NCI-H187 treated with DMSO at 0.1 percent for 48 hours (cell line): Measurements from ENCODE around the gene AGBL5.

Experiments
- DNase-seq: peaks from one replicate; lab custom pipeline; 2025; lab: John Stamatoyannopoulos, UW

AGBL5 gene

DNA sequence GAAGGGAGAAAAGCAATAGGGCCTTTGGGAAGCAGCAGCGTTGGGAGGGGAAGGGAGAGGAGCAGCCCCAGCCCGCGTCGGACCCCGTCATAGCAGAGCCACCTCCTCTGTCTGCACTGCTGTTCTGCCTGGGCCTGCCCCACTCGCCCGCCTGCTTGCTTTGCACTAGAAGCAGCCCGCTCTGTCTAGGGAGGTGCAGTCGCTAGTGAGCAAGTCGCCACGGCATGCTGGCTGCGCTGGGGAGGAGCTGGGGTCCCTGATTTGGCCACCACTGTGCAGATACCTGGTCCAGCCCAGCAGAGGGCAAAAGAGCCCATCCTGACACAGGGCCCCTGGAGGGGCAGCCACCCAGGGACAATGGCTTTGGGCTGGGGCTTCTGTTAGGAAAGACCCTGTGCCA lies 26.7 kb upstream of the AGBL5 start:
- no peak for DNase-seq

- no peak for DNase-seq
Measured at GRCh38 chr2:27025281-27025800, 26.1 kb upstream of the AGBL5 start.

DNA sequence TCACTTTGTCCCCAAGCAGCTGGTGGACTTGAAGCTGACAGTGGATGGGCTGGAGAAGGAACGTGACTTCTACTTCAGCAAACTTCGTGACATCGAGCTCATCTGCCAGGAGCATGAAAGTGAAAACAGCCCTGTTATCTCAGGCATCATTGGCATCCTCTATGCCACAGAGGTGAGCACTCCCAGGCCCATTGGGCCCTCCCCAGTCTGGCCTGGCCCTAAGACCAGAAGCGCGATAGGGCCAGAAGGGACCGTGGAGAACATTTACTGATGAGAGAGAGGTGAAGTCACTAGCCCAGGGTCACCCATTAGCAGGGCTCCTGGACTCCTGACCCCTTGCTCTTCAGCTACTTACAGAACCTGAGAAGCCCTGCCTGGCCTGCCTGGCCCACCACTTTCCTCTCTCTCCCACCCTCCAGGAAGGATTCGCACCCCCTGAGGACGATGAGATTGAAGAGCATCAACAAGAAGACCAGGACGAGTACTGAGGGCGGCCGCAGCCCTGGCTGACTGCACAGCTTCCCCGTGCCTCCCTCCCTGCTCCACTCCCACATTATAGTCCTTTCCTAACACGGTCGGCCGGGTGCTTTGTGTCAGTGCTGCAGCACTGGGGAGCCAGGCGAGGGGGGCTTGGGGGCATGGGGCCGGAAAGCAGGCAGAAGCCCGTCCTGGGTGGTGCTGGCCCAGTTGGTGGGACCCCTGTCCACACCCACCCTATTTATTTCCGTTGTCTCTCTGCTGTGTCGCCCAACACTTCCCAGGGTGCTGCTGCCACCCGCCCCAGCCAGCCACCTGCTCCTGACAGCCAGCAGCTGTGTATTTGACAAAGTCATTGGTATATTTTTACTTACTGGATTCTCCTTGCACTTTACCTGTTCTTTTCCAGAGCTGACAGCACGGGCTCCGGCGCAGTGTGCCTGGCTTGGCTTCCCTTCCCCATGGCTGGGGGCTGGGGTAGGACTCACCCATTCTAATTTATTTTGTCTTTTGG lies 25.3 kb upstream of the AGBL5 start:
- no peak for DNase-seq

DNA sequence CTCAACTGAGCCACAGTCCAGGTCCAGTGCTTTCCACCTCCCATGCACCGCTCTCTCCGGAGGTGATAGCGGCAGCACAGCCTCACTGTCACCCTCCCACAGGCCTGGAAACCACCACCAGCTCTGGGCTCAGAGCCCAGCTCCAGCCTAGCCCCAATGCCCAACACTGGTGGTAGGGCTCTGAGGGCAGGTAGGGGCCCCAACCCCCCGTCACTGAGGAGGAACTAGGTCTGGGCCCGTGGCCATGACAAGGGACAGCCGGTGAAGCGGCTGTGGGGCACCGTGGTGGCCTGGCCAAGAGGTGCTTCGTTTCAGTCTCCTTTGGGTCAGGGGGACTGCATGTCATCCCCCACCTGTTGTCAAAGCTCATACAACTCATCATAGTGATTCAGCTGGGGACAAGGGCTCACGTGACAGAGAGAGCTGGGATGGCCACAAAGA lies 24.2 kb upstream of the AGBL5 start:
- DNase-seq = no peak

GRCh38 chr2:27029051-27029450 lies 22.4 kb upstream of the AGBL5 start:
- DNase-seq = no peak

- DNase-seq = peak; percentile 44
Measured at GRCh38 chr2:27032495-27033252, 18.8 kb upstream of the AGBL5 start, which contains the start of gene TMEM214. TSS of gene TMEM214 (plus strand) at chr2:27032965. CDS start at chr2:27033016, 51 bp downstream.

DNA sequence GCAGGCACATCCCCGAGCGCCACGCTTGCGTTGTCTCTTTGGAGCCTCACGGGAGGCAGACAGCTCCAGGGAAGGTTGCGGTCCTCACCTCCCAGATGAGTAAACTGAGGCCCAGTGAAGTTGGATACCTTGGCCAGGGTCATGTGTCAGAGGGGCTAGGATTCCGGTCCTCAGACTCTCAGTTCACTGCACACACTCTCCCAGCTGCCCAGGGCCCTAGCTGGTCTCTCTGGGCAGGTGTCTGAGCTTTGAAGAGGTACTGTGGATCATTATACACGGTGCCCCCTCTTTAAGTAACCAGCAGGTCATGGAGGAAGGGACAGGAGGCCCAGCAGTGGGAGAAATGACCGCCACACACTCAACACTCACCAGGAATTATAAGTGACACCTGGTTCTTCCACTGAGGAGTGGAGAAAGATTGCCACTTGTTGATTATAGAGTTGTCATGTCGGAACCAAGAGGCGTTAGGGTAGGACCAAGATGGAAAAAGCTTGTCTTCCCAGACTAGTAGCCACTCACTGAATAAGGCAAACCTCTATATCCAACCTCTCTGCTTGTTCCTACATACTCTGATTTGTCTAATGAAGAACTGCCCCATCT lies 18.1 kb upstream of the AGBL5 start:
- no peak for DNase-seq

DNA sequence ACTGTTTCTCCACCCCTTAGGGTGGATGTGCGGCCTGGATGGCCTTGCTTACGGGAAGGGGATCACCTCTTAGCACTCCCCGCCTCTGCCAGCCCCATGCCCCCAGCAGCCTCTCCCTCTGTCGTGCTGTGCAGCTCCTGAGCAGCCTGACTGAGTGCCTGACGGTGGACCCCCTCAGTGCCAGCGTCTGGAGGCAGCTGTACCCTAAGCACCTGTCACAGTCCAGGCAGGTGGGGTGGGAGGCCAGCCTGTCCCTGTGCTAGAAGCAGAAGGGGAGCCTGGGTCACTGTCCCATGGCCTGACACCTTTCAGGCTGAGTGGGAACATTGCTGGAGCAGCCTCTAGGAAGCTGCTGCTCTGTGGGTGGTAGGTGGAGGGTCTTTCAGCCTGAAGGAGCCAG lies 13.5 kb upstream of the AGBL5 start:
- DNase-seq = no peak

DNA sequence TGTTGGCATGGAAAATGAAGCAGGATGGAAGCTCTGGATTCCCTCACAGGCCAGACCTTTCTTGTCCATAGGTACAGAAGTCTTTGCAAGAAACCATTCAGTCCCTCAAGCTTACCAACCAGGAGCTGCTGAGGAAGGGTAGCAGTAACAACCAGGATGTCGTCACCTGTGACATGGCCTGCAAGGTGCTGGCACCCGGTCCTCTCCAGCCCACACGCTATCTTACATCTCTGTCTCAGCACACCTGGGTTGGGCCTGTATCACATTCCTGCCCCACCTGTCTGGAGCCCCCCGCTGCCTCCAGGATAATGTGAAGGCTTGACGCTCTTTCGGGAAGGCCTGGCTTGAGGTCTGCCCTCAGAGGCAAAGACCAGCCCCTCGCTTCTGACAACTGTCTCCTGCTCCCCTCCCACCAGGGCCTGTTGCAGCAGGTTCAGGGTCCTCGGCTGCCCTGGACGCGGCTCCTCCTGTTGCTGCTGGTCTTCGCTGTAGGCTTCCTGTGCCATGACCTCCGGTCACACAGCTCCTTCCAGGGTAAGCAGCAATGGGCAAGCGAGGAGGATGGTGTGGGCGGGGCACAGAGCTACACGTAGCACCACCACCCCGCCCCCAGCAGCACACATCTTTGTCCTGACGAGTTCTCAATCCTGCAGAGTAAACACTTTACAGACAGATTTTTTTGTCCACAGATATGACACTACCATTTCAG lies 12.7 kb upstream of the AGBL5 start:
- DNase-seq = no peak

GRCh38 chr2:27039426-27039825 lies 12.0 kb upstream of the AGBL5 start:
- DNase-seq = no peak

DNA sequence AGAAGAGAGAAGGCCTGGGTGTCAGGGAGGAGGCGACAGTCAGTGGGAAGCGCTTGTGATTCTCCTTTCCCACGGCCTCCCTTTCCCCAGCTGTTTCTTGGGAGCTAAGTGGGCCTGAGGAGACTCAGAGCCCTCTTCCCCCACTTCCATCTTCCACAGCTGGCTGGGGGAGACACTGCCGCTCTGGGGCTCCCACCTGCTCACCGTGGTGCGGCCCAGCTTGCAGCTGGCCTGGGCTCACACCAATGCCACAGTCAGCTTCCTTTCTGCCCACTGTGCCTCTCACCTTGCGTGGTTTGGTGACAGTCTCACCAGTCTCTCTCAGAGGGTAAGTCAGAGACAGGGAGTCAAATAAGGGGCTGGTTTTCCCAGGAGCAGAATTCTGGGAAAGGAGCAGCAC lies 11.6 kb upstream of the AGBL5 start:
- DNase-seq = no peak

- DNase-seq = no peak
Measured at GRCh38 chr2:27040282-27040681, 11.2 kb upstream of the AGBL5 start.

- DNase-seq = no peak
Measured at GRCh38 chr2:27041752-27042151, 9.7 kb upstream of the AGBL5 start.

DNA sequence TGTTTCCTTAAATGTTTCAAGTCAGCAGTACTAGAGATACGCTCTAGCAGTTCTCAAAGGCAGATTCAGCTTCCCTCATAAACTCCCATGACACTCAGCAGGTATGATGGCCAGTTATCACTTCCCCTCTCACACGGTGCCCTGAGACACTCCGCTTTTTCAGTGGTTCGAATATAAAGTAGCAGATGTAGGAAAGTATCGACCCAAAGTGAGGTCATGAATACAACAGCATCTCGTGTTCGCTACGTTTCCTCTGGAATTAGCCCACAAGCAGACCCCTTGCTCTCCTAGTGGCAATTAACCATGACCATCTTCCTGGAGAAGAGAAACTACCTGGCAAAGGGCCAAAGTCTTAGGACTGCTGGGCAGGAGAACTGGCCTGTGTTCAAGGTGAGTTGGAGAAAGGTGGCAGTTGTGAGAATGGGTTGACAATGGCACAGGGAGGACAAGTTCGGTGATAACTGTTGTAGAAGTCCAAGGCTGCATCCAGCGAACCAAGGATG lies 9.3 kb upstream of the AGBL5 start:
- peak; percentile 66 for DNase-seq

- no peak for DNase-seq
Measured at GRCh38 chr2:27042985-27043634, 8.4 kb upstream of the AGBL5 start.

DNA sequence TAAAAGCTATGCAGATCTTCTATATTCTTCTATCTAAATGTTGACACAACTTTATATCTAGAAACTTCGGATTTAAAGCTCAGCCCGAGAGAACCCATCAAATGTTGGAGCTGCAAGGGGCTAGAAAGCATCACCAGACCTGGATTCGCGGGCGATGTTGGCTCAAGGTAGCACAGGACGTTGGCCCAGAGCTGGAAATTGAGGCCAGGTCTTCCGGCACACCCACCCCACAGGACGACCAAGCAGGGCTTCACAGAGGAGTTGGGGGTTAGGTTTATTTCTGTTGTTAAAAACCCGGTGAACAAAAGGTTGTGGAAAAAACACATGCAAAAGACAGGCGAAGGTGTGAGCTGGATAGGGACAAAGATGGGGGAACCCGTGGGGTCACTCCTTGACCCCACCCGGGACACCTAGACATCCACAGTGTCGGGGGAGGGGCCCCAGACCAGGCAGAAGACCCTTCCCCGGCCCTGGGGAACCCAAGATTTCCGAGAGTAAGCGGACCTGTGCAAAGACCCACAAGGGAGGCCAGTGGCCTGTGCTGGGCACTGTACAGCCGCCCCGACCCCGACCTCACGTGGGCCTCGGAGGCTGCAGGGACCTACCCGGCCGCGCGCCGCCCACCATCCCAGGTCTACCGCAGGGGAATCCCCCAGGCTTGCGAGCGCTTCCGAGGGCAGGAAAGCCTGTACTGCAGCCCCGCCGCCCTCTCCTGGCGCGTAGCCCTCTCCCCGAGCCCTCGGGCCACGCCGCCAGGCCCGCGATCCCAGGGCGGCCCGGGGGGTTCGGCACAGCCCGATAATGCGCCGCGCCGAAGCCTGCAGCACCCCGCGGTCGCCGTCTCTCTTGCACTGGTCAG lies 1.8 kb upstream of the AGBL5 start:
- no peak for DNase-seq

DNA sequence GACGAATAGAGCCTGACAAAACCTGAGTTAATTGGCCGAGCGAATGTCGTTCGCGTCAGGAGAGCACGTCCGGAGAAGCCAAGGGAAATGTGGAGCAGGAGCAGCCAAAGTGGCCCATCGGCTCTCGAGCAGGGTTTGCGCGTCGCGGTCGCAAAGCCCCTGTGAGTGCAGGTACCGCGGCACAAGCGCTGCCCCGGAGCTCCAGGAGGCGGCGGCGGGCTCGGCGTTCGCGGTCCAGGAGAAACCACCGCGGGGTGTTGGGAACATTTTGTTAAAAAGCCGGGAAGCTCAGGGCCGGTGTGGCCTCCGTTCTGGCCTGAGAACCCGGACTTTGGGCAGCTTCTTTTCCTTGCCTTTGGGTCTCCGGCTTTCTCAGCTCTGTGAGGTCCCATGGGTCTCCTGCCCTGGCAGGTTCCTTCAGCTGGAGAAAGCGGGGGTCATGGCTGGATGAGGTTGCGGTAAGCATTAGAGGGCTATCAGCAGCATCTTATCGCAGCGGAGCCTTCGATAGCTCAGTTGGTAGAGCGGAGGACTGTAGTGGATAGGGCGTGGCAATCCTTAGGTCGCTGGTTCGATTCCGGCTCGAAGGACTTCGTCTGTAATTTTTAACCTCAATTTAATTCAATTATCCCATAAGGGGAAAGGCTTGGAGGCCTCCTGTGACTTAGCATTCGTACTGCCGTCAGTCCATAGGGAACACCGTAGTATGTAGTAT lies 1.0 kb upstream of the AGBL5 start:
- DNase-seq = peak; percentile 85

DNA sequence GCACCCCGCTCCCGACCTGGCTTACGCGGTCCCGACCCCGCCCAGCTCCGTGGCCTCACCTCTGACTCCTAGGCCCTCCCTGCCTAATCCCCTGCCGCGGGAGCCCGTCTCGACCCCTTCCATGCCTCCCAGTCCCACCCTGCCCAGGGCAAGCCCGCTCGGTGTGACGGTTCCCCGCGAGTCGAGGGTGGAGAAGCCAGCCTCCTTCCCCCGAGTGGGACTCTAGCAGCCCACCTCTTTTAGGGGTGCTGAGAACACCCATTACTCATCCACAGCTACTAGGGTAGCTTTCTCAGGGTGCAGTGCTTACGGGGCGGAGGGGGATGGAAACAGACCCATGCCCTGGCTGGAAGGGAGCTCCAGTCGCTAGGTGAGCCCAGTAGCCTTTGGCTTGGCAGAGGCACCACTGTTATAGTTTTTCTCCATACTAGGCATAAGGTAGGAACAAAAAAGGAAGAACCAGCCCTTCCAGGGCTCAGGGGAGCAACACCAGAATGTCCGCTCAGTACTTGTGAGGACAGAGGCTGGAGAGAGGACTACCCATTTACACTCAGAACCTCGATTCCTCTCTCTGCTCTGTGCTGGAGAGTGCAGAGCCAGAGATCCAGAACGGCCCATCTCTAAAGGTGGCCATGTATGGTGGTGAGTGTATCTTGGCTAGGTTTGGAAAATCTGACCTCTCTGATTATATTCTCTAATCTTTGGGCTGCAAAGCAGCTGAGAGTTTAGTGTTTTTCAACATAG lies 606 bp downstream of the AGBL5 start:
- DNase-seq = no peak

DNA sequence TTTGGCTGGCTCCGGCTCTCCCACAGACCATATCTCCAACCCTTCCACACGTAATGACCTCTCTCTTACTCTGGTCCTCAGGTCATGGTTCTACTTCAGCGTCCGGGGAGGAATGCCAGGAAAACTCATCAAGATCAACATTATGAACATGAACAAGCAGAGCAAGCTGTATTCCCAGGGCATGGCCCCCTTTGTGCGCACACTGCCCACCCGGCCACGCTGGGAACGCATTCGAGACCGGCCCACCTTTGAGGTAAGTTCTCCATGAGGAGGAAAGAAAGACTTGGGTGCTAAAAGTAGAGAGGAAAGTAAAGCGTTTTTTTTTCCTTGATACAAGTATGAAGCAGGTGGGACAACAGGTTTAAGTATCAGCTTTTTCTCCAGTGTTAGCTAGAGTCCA lies 1.9 kb downstream of the AGBL5 start:
- DNase-seq = no peak
